NCI-H2171 (cell line): ENCODE data around the gene C3orf33.
"Not testable (repeated sequence)": the region's sequence is repeated elsewhere in the genome, so short reads cannot be mapped to it uniquely, and the experiment has no call there.

Source experiments
- DNase-seq: peaks from one replicate; lab custom pipeline; 2025; lab: John Stamatoyannopoulos, UW

The C3orf33 gene

GRCh38 chr3:155805802-155806618 lies at the start of gene C3orf33:
Gene C3orf33 (minus strand): TSS chr3:155806278. CDS start chr3:155806252, 26 bp downstream.
- peak; percentile 53 for DNase-seq

GRCh38 chr3:155854141-155854940 lies 48.3 kb upstream of the C3orf33 start, which contains the start of gene SLC33A1:
Gene SLC33A1 (minus strand): TSS chr3:155854427. CDS start chr3:155853997, 430 bp downstream.
- DNase-seq, result peak; percentile 99

GRCh38 chr3:155853214-155854140 lies 47.4 kb upstream of the C3orf33 start:
- no peak for DNase-seq

- DNase-seq, result no peak
Observed at GRCh38 chr3:155852341-155852740, 46.3 kb upstream of the C3orf33 start.

GRCh38 chr3:155849404-155849803 lies 43.3 kb upstream of the C3orf33 start:
- DNase-seq, result not testable (repeated sequence)

GRCh38 chr3:155847993-155848392 lies 41.9 kb upstream of the C3orf33 start:
- DNase-seq, result no peak

GRCh38 chr3:155846119-155846518 lies 40.0 kb upstream of the C3orf33 start:
- no peak for DNase-seq

- DNase-seq, result no peak
Observed at GRCh38 chr3:155843569-155843968, 37.5 kb upstream of the C3orf33 start.

- no peak for DNase-seq
Observed at GRCh38 chr3:155835341-155836071, 29.4 kb upstream of the C3orf33 start.

GRCh38 chr3:155828490-155829098 lies 22.5 kb upstream of the C3orf33 start:
- not testable (repeated sequence) for DNase-seq

GRCh38 chr3:155815030-155815545 lies 9.0 kb upstream of the C3orf33 start:
- no peak for DNase-seq

GRCh38 chr3:155813224-155813623 lies 7.1 kb upstream of the C3orf33 start:
- DNase-seq, result not testable (repeated sequence)

- no peak for DNase-seq
Observed at GRCh38 chr3:155809181-155809580, 3.1 kb upstream of the C3orf33 start.

- no peak for DNase-seq
Observed at GRCh38 chr3:155807823-155808222, 1.7 kb upstream of the C3orf33 start.

GRCh38 chr3:155805204-155805801 lies 775 bp downstream of the C3orf33 start:
- DNase-seq, result no peak

GRCh38 chr3:155804323-155804722 lies 1.8 kb downstream of the C3orf33 start:
- DNase-seq, result no peak

- DNase-seq, result no peak
Observed at GRCh38 chr3:155792532-155792931, 13.5 kb downstream of the C3orf33 start.

GRCh38 chr3:155791190-155791589 lies 14.9 kb downstream of the C3orf33 start:
- DNase-seq, result no peak

GRCh38 chr3:155790272-155790925 lies 15.7 kb downstream of the C3orf33 start:
- no peak for DNase-seq
